MCF 10A (cell line): Measurements from ENCODE around the gene VCAN. TPM values are rescaled to one million over a fixed set of nuclear protein-coding genes. Genes with fewer than 3 reads are reported as not detected.

ENCODE experiments used
- BruUV-seq: library from RNA; stranded (reverse); fragments of 400-500 nt; replicated peaks from 2 replicates; lab custom pipeline; 2021; lab: Mats Ljungman, UMichigan
- CTCF ChIA-PET: fragments of 300-600 bp; sonication (Branson Sonifier 250); formaldehyde crosslinking; extraction: SDS; loops from one replicate; lab custom pipeline; 2021; ENCODE audit warnings: antibody characterized with exemption, inconsistent platforms; lab: Yijun Ruan, JAX
- POLR2A ChIA-PET: fragments of 300-600, 350-650 bp; sonication (Branson Sonifier 250); formaldehyde crosslinking; extraction: SDS; loops from one replicate; lab custom pipeline; 2020; ENCODE audit warnings: antibody characterized with exemption, inconsistent platforms; lab: Yijun Ruan, JAX
- DNase-seq: peaks from one replicate; pipeline ENCODE4 v3.0.0-alpha.2; 2018; ENCODE audit not compliant: unreplicated experiment
- H3K27ac Mint-ChIP-seq: one replicate; pipeline ENCODE4 v1.8.0; 2022; ENCODE audit warnings: mild to moderate bottlenecking, low read depth, mixed read lengths; ENCODE audit not compliant: unreplicated experiment
- H3K27me3 Mint-ChIP-seq: one replicate; pipeline ENCODE4 v1.8.0; 2022; ENCODE audit warnings: mixed read lengths; ENCODE audit not compliant: insufficient read depth, unreplicated experiment
- H3K36me3 Mint-ChIP-seq: one replicate; pipeline ENCODE4 v1.8.0; 2022; ENCODE audit warnings: mild to moderate bottlenecking, moderate library complexity, mixed read lengths; ENCODE audit not compliant: insufficient read depth, unreplicated experiment
- H3K4me1 Mint-ChIP-seq: one replicate; pipeline ENCODE4 v1.8.0; 2022; ENCODE audit warnings: mixed read lengths; ENCODE audit not compliant: insufficient read depth, unreplicated experiment
- H3K4me3 Mint-ChIP-seq: one replicate; pipeline ENCODE4 v1.8.0; 2022; ENCODE audit warnings: mild to moderate bottlenecking, moderate library complexity, mixed read lengths; ENCODE audit not compliant: unreplicated experiment
- H3K9me3 Mint-ChIP-seq: one replicate; pipeline ENCODE4 v1.8.0; 2022; ENCODE audit warnings: mixed read lengths; ENCODE audit not compliant: unreplicated experiment
- CTCF ChIP-seq: fragments of 200-600 bp; IDR thresholded peaks from one replicate; pipeline ENCODE4 v1.8.0; 2022; ENCODE audit warnings: antibody characterized with exemption, mild to moderate bottlenecking; ENCODE audit not compliant: unreplicated experiment
- intact Hi-C: fragments of 100-400 bp; cut with micrococcal nuclease; formaldehyde crosslinking; loops from 2 replicates; pipeline ENCODE4 v1.14.1; 2022
- total RNA-seq: library from RNA; stranded (reverse); gene quantifications from 2 replicates; pipeline ENCODE4 v1.2.3, GENCODE V29; 2022

Gene VCAN
- total RNA-seq, 1 experiment from 2014 or later = 50.6 TPM

GRCh38 chr5:83524345-83524744, 52.8 kb downstream of the VCAN start:
- H3K4me3 Mint-ChIP-seq = no peak overlapping the region
- POLR2A ChIA-PET = interaction anchor here (1.5 kb wide), 1 partner anchor 9 kb away, joined by 3 read pairs; no protein-coding TSS in a partner anchor
- H3K36me3 Mint-ChIP-seq = peaks cover 7% of the 10 kb centered on the region
- H3K27me3 Mint-ChIP-seq = no peaks in the 10 kb centered on the region
- no peak for TF ChIP-seq CTCF
- BruUV-seq = no TSS peak
- no peak overlapping the region for H3K27ac Mint-ChIP-seq
- H3K9me3 Mint-ChIP-seq = no peaks in the 10 kb centered on the region
- CTCF ChIA-PET = interaction anchor here (1.1 kb wide), 1 partner anchor 883 kb away, joined by 4 read pairs; no protein-coding TSS in a partner anchor
- DNase-seq = no peak
- intact Hi-C loops = no loop called here
- no peaks in the 10 kb centered on the region for H3K4me1 Mint-ChIP-seq

DNA sequence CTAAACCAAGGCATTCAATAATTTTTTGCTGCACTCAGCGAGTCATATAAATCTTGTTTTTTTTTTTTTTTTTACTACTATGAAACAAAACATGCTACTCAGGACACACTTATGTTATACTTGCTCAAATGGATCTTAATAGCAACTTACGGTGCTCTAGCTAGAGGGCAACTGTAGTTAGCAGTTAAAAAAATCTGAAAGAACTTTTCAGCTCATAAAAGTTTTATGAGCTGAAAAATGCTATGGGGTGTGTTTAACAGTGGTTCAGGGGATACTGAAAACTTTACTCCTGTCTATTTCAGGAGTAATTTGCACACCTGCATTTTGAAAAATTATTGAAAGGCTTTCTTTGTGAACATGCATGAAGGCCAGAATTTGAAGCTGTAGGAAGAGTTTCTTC, 53.4 kb downstream of the VCAN start:
- H3K4me1 Mint-ChIP-seq = no peaks in the 10 kb centered on the region
- H3K4me3 Mint-ChIP-seq = no peak overlapping the region
- peaks cover 5% of the 10 kb centered on the region for H3K36me3 Mint-ChIP-seq
- no peaks in the 10 kb centered on the region for H3K27me3 Mint-ChIP-seq
- POLR2A ChIA-PET = interaction anchor here (1.5 kb wide), 1 partner anchor 9 kb away, joined by 3 read pairs; no protein-coding TSS in a partner anchor
- no peak for DNase-seq
- H3K27ac Mint-ChIP-seq = no peak overlapping the region
- BruUV-seq = no TSS peak
- no peak for TF ChIP-seq CTCF
- no peaks in the 10 kb centered on the region for H3K9me3 Mint-ChIP-seq
- intact Hi-C loops = no loop called here
- CTCF ChIA-PET = interaction anchor here (0.6 kb wide), 1 partner anchor 21 kb away, joined by 3 read pairs; no protein-coding TSS in a partner anchor

- Mint-ChIP-seq H3K27me3 (no peaks in the 10 kb centered on the region), H3K4me1 (no peaks in the 10 kb centered on the region), H3K9me3 (no peaks in the 10 kb centered on the region), H3K27ac (no peak overlapping the region), H3K4me3 (no peak overlapping the region), H3K36me3 (no peaks in the 10 kb centered on the region)
- BruUV-seq = no TSS peak
- intact Hi-C loops = no loop called here
- no peak for DNase-seq
- TF ChIP-seq CTCF = no peak
- ChIA-PET POLR2A (no interaction called here), CTCF (interaction anchor here (0.5 kb wide), 1 partner anchor 122 kb away, joined by 3 read pairs; no protein-coding TSS in a partner anchor)
These were observed 54.7 kb downstream of the VCAN start for GRCh38 chr5:83526289-83526688.

GRCh38 chr5:83527221-83527620, 55.7 kb downstream of the VCAN start:
- no TSS peak for BruUV-seq
- Mint-ChIP-seq H3K36me3 (no peaks in the 10 kb centered on the region), H3K4me1 (no peaks in the 10 kb centered on the region), H3K27ac (no peak overlapping the region), H3K4me3 (no peak overlapping the region), H3K27me3 (no peaks in the 10 kb centered on the region), H3K9me3 (no peaks in the 10 kb centered on the region)
- no peak for DNase-seq
- ChIA-PET CTCF (interaction anchor here (0.7 to 1.1 kb wide), 2 partner anchors 11 to 17 kb away, joined by 3 read pairs; no protein-coding TSS in a partner anchor), POLR2A (no interaction called here)
- TF ChIP-seq CTCF = no peak
- intact Hi-C loops = no loop called here
